ENCODE results near the gene SRSF9.
"Not testable (repeated sequence)": the region's sequence is repeated elsewhere in the genome, so short reads cannot be mapped to it uniquely, and the experiment has no call there.

SRSF9 gene

GRCh38 chr12:120469450-120470149, at the start of gene SRSF9:
Gene SRSF9, minus strand, starts transcription at chr12:120469748. Its CDS starts 139 bp downstream, at chr12:120469609.
- DNase-seq (ENCODE audit: low read depth, low spot score) = peak; percentile 96

- DNase-seq (ENCODE audit: low read depth, low spot score) = not testable (repeated sequence)
Observed at GRCh38 chr12:120519324-120519723, 49.8 kb upstream of the SRSF9 start.

GRCh38 chr12:120515496-120515895, 45.9 kb upstream of the SRSF9 start:
- no peak for DNase-seq (ENCODE audit: low read depth, low spot score)

- no peak for DNase-seq (ENCODE audit: low read depth, low spot score)
Observed at GRCh38 chr12:120514002-120514401, 44.5 kb upstream of the SRSF9 start.

- DNase-seq (ENCODE audit: low read depth, low spot score) = no peak
Observed at GRCh38 chr12:120508537-120508936, 39.0 kb upstream of the SRSF9 start.

- no peak for DNase-seq (ENCODE audit: low read depth, low spot score)
Observed at GRCh38 chr12:120504587-120504986, 35.0 kb upstream of the SRSF9 start.

- no peak for DNase-seq (ENCODE audit: low read depth, low spot score)
Observed at GRCh38 chr12:120500581-120500980, 31.0 kb upstream of the SRSF9 start.

- DNase-seq (ENCODE audit: low read depth, low spot score) = no peak
Observed at GRCh38 chr12:120498870-120499515, 29.4 kb upstream of the SRSF9 start.

GRCh38 chr12:120497524-120498150, 28.1 kb upstream of the SRSF9 start:
- no peak for DNase-seq (ENCODE audit: low read depth, low spot score)

- no peak for DNase-seq (ENCODE audit: low read depth, low spot score)
Observed at GRCh38 chr12:120496413-120497340, 27.1 kb upstream of the SRSF9 start.

GRCh38 chr12:120495731-120496412, 26.3 kb upstream of the SRSF9 start, which contains the start of gene DYNLL1:
Gene DYNLL1, plus strand, starts transcription at chr12:120496113. Its CDS starts 309 bp downstream, at chr12:120496422.
- peak; percentile 90 for DNase-seq (ENCODE audit: low read depth, low spot score)

GRCh38 chr12:120495186-120495730, 25.7 kb upstream of the SRSF9 start:
- no peak for DNase-seq (ENCODE audit: low read depth, low spot score)

- DNase-seq (ENCODE audit: low read depth, low spot score) = no peak
Observed at GRCh38 chr12:120490833-120491512, 21.4 kb upstream of the SRSF9 start.

- no peak for DNase-seq (ENCODE audit: low read depth, low spot score)
Observed at GRCh38 chr12:120490325-120490724, 20.8 kb upstream of the SRSF9 start.

- DNase-seq (ENCODE audit: low read depth, low spot score) = no peak
Observed at GRCh38 chr12:120489018-120489417, 19.5 kb upstream of the SRSF9 start.

- DNase-seq (ENCODE audit: low read depth, low spot score) = no peak
Observed at GRCh38 chr12:120488057-120488640, 18.6 kb upstream of the SRSF9 start.

GRCh38 chr12:120487552-120487951, 18.0 kb upstream of the SRSF9 start:
- DNase-seq (ENCODE audit: low read depth, low spot score) = not testable (repeated sequence)

GRCh38 chr12:120485961-120486881, 16.7 kb upstream of the SRSF9 start:
- no peak for DNase-seq (ENCODE audit: low read depth, low spot score)

GRCh38 chr12:120483621-120484020, 14.1 kb upstream of the SRSF9 start:
- DNase-seq (ENCODE audit: low read depth, low spot score) = no peak

Data from smooth muscle cell of the brain vasculature (primary cell).